Smooth muscle cell (in vitro differentiated cells): ENCODE measurements around the gene ECE1. TPM values are rescaled to one million over a fixed set of nuclear protein-coding genes. Genes with fewer than 3 reads are reported as not detected.

Experiments used
- DNase-seq: peaks from one replicate; lab custom pipeline; 2025; ENCODE audit not compliant: unreplicated experiment; lab: John Stamatoyannopoulos, UW
- H2AFZ ChIP-seq: fragments of 200-600 bp; sonication (generic); 2 replicates; pipeline ENCODE4 v1.6.0; 2016; ENCODE audit warnings: antibody characterized with exemption, low read depth, mild to moderate bottlenecking
- H3F3A ChIP-seq: fragments of 200-600 bp; sonication (generic); 2 replicates; pipeline ENCODE4 v1.6.0; 2017; ENCODE audit warnings: antibody characterized with exemption, low read depth
- H3K27ac ChIP-seq: fragments of 200-600 bp; sonication (generic); 2 replicates; pipeline ENCODE4 v1.5.1; 2016; ENCODE audit warnings: low read depth, mild to moderate bottlenecking
- H3K27me3 ChIP-seq: fragments of 200-600 bp; sonication (generic); 2 replicates; pipeline ENCODE4 v1.6.1; 2016; ENCODE audit warnings: low read depth, mild to moderate bottlenecking
- H3K36me3 ChIP-seq: fragments of 200-600 bp; sonication (generic); 2 replicates; pipeline ENCODE4 v1.5.1; 2016; ENCODE audit warnings: low read depth
- H3K4me1 ChIP-seq: fragments of 200-600 bp; sonication (generic); 2 replicates; pipeline ENCODE4 v1.5.1; 2016; ENCODE audit warnings: low read depth
- H3K4me2 ChIP-seq: fragments of 200-600 bp; sonication (generic); 2 replicates; pipeline ENCODE4 v1.6.0; 2016; ENCODE audit warnings: mild to moderate bottlenecking
- H3K4me3 ChIP-seq: fragments of 200-600 bp; sonication (generic); 2 replicates; pipeline ENCODE4 v1.5.1; 2016; ENCODE audit warnings: mild to moderate bottlenecking
- H3K79me2 ChIP-seq: fragments of 200-600 bp; sonication (generic); 2 replicates; pipeline ENCODE4 v1.6.0; 2016; ENCODE audit warnings: low read depth, mild to moderate bottlenecking
- H3K9ac ChIP-seq: fragments of 200-600 bp; sonication (generic); 2 replicates; pipeline ENCODE4 v1.6.0; 2016; ENCODE audit warnings: low read depth
- H3K9me3 ChIP-seq: fragments of 200-600 bp; sonication (generic); replicated peaks from 2 replicates; pipeline ENCODE4 v1.5.1; 2016; ENCODE audit warnings: low read depth
- H4K20me1 ChIP-seq: fragments of 200-600 bp; sonication (generic); 2 replicates; pipeline ENCODE4 v1.6.0; 2016; ENCODE audit warnings: low read depth
- WGBS: methylation state at CpG from one replicate; pipeline ENCODE4 v1.1.7; 2016; ENCODE audit warnings: low lambda C conversion rate; 5-methylcytosine and 5-hydroxymethylcytosine counted together
- polyA plus RNA-seq: library from polyadenylated mRNA; unstranded; fragments of >200 nt; fragmentation: Nextera tagmentation; extraction: Ambion mirVana; gene quantifications from 2 replicates; pipeline ENCODE4 v1.2.1, GENCODE V29; 2016
- total RNA-seq: library from RNA; depleted of rRNA; stranded (reverse); fragments of >200 nt; gene quantifications from 2 replicates; pipeline ENCODE4 v1.2.3, GENCODE V29; 2014
- TF ChIP-seq, protein P1 (sequence below): fragments of 200-600 bp; sonication (generic); IDR thresholded peaks from 2 replicates; pipeline ENCODE4 v1.5.1; 2017; ENCODE audit warnings: borderline replicate concordance, mild to moderate bottlenecking, antibody characterized with exemption; ENCODE audit not compliant: insufficient read depth, poor library complexity, severe bottlenecking

ECE1 gene
- total and polyA plus RNA-seq, 2 experiments from 2014 or later = 108 to 129 TPM

DNA sequence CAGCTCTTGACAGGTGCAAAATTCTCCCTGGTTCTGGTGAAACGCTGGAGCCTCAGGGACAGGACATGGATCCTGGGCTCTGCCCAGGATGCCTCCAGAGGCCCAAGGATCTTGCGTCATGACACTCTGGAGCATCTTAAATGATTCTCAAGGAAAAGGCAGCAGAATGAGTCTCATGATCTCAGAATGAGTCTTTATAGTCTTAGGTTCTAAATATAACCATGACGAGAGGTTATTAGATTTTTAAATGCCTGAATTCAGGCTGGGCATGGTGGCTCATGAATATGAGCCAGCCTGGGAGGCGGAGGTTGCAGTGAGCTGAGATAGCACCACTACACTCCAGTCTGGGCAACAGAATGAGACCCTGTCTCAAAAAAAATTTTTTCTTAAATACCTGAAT lies 55.5 kb downstream of the ECE1 start:
- DNase-seq = no peak
- Histone ChIP-seq H3K4me3 (no peak overlapping the region), H3K4me2 (no peak overlapping the region), H3K4me1 (peaks cover 13% of the 10 kb centered on the region), H3K27ac (no peak overlapping the region), H3K9me3 (no peaks in the 10 kb centered on the region), H3K9ac (no peak overlapping the region), H2AFZ (no peak overlapping the region), H3K79me2 (no peaks in the 10 kb centered on the region), H3K36me3 (peaks cover 3% of the 10 kb centered on the region), H3F3A (no peaks in the 10 kb centered on the region), H3K27me3 (no peaks in the 10 kb centered on the region), H4K20me1 (peaks cover 22% of the 10 kb centered on the region)
- WGBS = 88% methylated on average over 4 of the region's 4 CpGs
- TF ChIP-seq, protein P1, sequence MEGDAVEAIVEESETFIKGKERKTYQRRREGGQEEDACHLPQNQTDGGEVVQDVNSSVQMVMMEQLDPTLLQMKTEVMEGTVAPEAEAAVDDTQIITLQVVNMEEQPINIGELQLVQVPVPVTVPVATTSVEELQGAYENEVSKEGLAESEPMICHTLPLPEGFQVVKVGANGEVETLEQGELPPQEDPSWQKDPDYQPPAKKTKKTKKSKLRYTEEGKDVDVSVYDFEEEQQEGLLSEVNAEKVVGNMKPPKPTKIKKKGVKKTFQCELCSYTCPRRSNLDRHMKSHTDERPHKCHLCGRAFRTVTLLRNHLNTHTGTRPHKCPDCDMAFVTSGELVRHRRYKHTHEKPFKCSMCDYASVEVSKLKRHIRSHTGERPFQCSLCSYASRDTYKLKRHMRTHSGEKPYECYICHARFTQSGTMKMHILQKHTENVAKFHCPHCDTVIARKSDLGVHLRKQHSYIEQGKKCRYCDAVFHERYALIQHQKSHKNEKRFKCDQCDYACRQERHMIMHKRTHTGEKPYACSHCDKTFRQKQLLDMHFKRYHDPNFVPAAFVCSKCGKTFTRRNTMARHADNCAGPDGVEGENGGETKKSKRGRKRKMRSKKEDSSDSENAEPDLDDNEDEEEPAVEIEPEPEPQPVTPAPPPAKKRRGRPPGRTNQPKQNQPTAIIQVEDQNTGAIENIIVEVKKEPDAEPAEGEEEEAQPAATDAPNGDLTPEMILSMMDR = no peak

- H3K9me3 ChIP-seq = no peaks in the 10 kb centered on the region
- no peak for DNase-seq
- peaks cover 10% of the 10 kb centered on the region for H4K20me1 ChIP-seq
- H3K27ac ChIP-seq = no peak overlapping the region
- no peak overlapping the region for H3K9ac ChIP-seq
- TF ChIP-seq, protein P1 = no peak
- WGBS = 86% methylated on average over 8 of the region's 8 CpGs
- H3K36me3 ChIP-seq = peaks cover 3% of the 10 kb centered on the region
- H3K4me1 ChIP-seq = peaks cover 10% of the 10 kb centered on the region
- H3K4me2 ChIP-seq = no peak overlapping the region
- H3F3A ChIP-seq = no peaks in the 10 kb centered on the region
- H3K4me3 ChIP-seq = no peak overlapping the region
- H3K79me2 ChIP-seq = no peaks in the 10 kb centered on the region
- no peak overlapping the region for H2AFZ ChIP-seq
- no peaks in the 10 kb centered on the region for H3K27me3 ChIP-seq
Measured at GRCh38 chr1:21233490-21233889, 56.8 kb downstream of the ECE1 start.

- 85% methylated on average over 3 of the region's 3 CpGs for WGBS
- DNase-seq = no peak
Measured at GRCh38 chr1:21232044-21232443, 58.2 kb downstream of the ECE1 start.

More at GRCh38 chr1:21232044-21232443, 58.2 kb downstream of the ECE1 start:
- TF ChIP-seq, protein P1 = peak; percentile 85
- H3K9me3 ChIP-seq = no peaks in the 10 kb centered on the region
- no peak overlapping the region for H3K4me2 ChIP-seq
- no peak overlapping the region for H3K4me3 ChIP-seq
- no peaks in the 10 kb centered on the region for H3F3A ChIP-seq
- H3K4me1 ChIP-seq = no peaks in the 10 kb centered on the region
- H4K20me1 ChIP-seq = peaks cover 3% of the 10 kb centered on the region
- no peak overlapping the region for H3K9ac ChIP-seq
- H3K27ac ChIP-seq = no peak overlapping the region
- no peak overlapping the region for H2AFZ ChIP-seq
- H3K36me3 ChIP-seq = peaks cover 3% of the 10 kb centered on the region
- H3K27me3 ChIP-seq = no peaks in the 10 kb centered on the region
- H3K79me2 ChIP-seq = no peaks in the 10 kb centered on the region
